Fibroblast of lung (primary cell): ENCODE measurements around the gene CLPTM1. TPM values are rescaled to one million over a fixed set of nuclear protein-coding genes. Genes with fewer than 3 reads are reported as not detected.

ENCODE experiments used
- DNase-seq, 2 donors: peaks; one replicate each; pipeline versions ENCODE4 v3.0.0 to v3.0.0-alpha.2; 2010; ENCODE audit warnings: low read depth in 2 of 2
- H2AFZ ChIP-seq: 2 replicates; pipeline ENCODE4 v1.5.1; 2012; ENCODE audit warnings: low read length, control low read depth, inconsistent platforms
- H3K27ac ChIP-seq: 2 replicates; pipeline ENCODE4 v1.5.1; 2011; ENCODE audit warnings: low read length, control low read depth; ENCODE audit not compliant: insufficient read depth
- H3K27me3 ChIP-seq: 2 replicates; pipeline ENCODE4 v1.5.1; 2011; ENCODE audit warnings: mild to moderate bottlenecking, low read length; ENCODE audit not compliant: control insufficient read depth, insufficient read depth
- H3K36me3 ChIP-seq: 2 replicates; pipeline ENCODE4 v1.5.1; 2011; ENCODE audit warnings: low read length; ENCODE audit not compliant: control insufficient read depth, insufficient read depth
- H3K4me1 ChIP-seq: 2 replicates; pipeline ENCODE4 v1.5.1; 2011; ENCODE audit warnings: low read length; ENCODE audit not compliant: control insufficient read depth, insufficient read depth; ENCODE audit errors: extremely low read depth
- H3K4me2 ChIP-seq: 2 replicates; pipeline ENCODE4 v1.5.1; 2011; ENCODE audit warnings: low read length, control low read depth; ENCODE audit not compliant: insufficient read depth; ENCODE audit errors: extremely low read depth
- H3K4me3 ChIP-seq, 4 experiments: fragments of 200-600 bp in 1 of 4; sonication (generic) in 1 of 4; replicated peaks in 1 of 4; 2 replicates each; pipeline ENCODE4 v1.5.1; 2011 to 2016; ENCODE audit warnings: low read length in 4 of 4, low read depth in 3 of 4, mild to moderate bottlenecking in 3 of 4, control low read depth in 2 of 4, inconsistent platforms in 1 of 4, mixed read lengths in 1 of 4; ENCODE audit not compliant: insufficient read depth in 1 of 4; ENCODE audit errors: control extremely low read depth in 1 of 4
- H3K79me2 ChIP-seq: 2 replicates; pipeline ENCODE4 v1.5.1; 2012; ENCODE audit warnings: mild to moderate bottlenecking, low read length, inconsistent platforms; ENCODE audit not compliant: control insufficient read depth, insufficient read depth
- H3K9ac ChIP-seq: 2 replicates; pipeline ENCODE4 v1.5.1; 2011; ENCODE audit warnings: mild to moderate bottlenecking, low read length, control low read depth; ENCODE audit not compliant: insufficient read depth
- H3K9me3 ChIP-seq: 2 replicates; pipeline ENCODE4 v1.5.1; 2012; ENCODE audit warnings: low read depth, low read length; ENCODE audit not compliant: control insufficient read depth, insufficient read depth
- H4K20me1 ChIP-seq: 2 replicates; pipeline ENCODE4 v1.5.1; 2011; ENCODE audit warnings: low read length; ENCODE audit not compliant: control insufficient read depth, insufficient read depth; ENCODE audit errors: extremely low read depth
- CTCF ChIP-seq, 2 donors: IDR thresholded peaks in 1 of 2; conservative IDR thresholded peaks in 1 of 2; 1 replicate in 1 of 2; 2 replicates in 1 of 2; pipeline ENCODE4 v1.5.1; 2011 to 2012; ENCODE audit warnings: low read length in 2 of 2, control low read depth in 1 of 2, inconsistent platforms in 1 of 2, low read depth in 1 of 2, mild to moderate bottlenecking in 1 of 2
- EZH2 ChIP-seq: IDR thresholded peaks from 2 replicates; pipeline ENCODE4 v1.5.1; 2012; ENCODE audit warnings: low read length, control low read depth, mild to moderate bottlenecking; ENCODE audit errors: missing control alignments
- polyA plus RNA-seq, 2 donors: library from polyadenylated mRNA; depleted of rRNA in 1 of 2; stranded (reverse) in 1 of 2; unstranded in 1 of 2; fragments of >200 nt; gene quantifications; 2 replicates each; pipeline ENCODE4 v1.2.1, GENCODE V29; 2011 to 2012; ENCODE audit warnings: missing spikeins in 1 of 2
- total RNA-seq: library from RNA; depleted of rRNA; stranded (reverse); fragments of >200 nt; gene quantifications from 2 replicates; pipeline ENCODE4 v1.2.1, GENCODE V29; 2014

The CLPTM1 gene
- total and polyA plus RNA-seq, 2 donors (not counting 1 experiment from before 2014, with no cell fraction given): 46.7 to 54.4 TPM

GRCh38 chr19:44975444-44975843, 20.3 kb downstream of the CLPTM1 start:
- H3K27me3 ChIP-seq: no peaks in the 10 kb centered on the region

GRCh38 chr19:44984005-44984404, 28.8 kb downstream of the CLPTM1 start:
- H3K4me1 ChIP-seq: no peaks in the 10 kb centered on the region
- peaks cover 18% of the 10 kb centered on the region for H3K36me3 ChIP-seq
- H3K27me3 ChIP-seq: no peaks in the 10 kb centered on the region
- no peaks in the 10 kb centered on the region for H4K20me1 ChIP-seq
- no peak overlapping the region for H3K9ac ChIP-seq
- no peaks in the 10 kb centered on the region for H3K9me3 ChIP-seq
- H3K79me2 ChIP-seq: no peaks in the 10 kb centered on the region
- H3K4me2 ChIP-seq: no peak overlapping the region
- no peak overlapping the region for H2AFZ ChIP-seq
- no peak overlapping the region for H3K27ac ChIP-seq
- no peak overlapping the region for H3K4me3 ChIP-seq
- TF ChIP-seq CTCF (conservative IDR thresholded peaks at IDR 0.05 in 1 of 2, IDR thresholded peaks at IDR 0.05 in 1 of 2; ENCODE audit: low read depth in 1 of 2, low read length in 2 of 2): no peak
- no peak for TF ChIP-seq EZH2
- DNase-seq: no peak

More at GRCh38 chr19:44975444-44975843, 20.3 kb downstream of the CLPTM1 start:
- no peak overlapping the region for H3K4me2 ChIP-seq
- H3K9ac ChIP-seq: no peak overlapping the region
- H3K36me3 ChIP-seq: peaks cover 29% of the 10 kb centered on the region
- H2AFZ ChIP-seq: no peak overlapping the region
- H4K20me1 ChIP-seq: no peaks in the 10 kb centered on the region
- no peaks in the 10 kb centered on the region for H3K9me3 ChIP-seq
- no peak overlapping the region for H3K4me3 ChIP-seq
- TF ChIP-seq EZH2 (no peak), CTCF (conservative IDR thresholded peaks at IDR 0.05 in 1 of 2, IDR thresholded peaks at IDR 0.05 in 1 of 2; ENCODE audit: low read depth in 1 of 2, low read length in 2 of 2) (no peak)
- DNase-seq: no peak
- no peaks in the 10 kb centered on the region for H3K79me2 ChIP-seq
- no peak overlapping the region for H3K27ac ChIP-seq
- H3K4me1 ChIP-seq: no peaks in the 10 kb centered on the region

DNA sequence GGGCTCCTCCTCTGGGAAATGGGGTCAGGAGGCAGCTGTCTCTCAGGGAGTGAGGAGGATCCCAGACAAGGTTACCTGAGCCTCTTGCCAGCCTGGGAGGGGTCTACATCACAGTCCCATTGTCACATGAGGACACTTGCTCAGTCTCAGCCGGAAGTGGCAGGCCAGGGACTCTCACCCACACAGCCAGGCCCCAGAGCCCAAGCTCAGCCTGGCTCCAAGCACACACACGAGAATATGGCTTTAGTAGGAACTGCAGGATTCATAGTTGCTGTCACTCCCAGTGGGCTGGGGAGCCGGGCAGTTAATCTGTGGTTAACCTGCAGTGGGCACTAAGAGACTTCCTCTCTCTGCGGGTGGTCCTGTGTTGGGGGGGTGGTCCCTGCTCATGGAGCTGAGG, 30.3 kb downstream of the CLPTM1 start:
- Histone ChIP-seq H3K9me3 (no peaks in the 10 kb centered on the region), H4K20me1 (no peaks in the 10 kb centered on the region), H3K9ac (no peak overlapping the region), H3K4me2 (no peak overlapping the region), H3K79me2 (no peaks in the 10 kb centered on the region), H3K27me3 (no peaks in the 10 kb centered on the region), H3K27ac (no peak overlapping the region), H3K36me3 (peaks cover 13% of the 10 kb centered on the region), H2AFZ (no peak overlapping the region), H3K4me1 (no peaks in the 10 kb centered on the region), H3K4me3 (no peak overlapping the region)
- DNase-seq: no peak
- no peak for TF ChIP-seq CTCF (conservative IDR thresholded peaks at IDR 0.05 in 1 of 2, IDR thresholded peaks at IDR 0.05 in 1 of 2; ENCODE audit: low read depth in 1 of 2, low read length in 2 of 2)
- no peak for TF ChIP-seq EZH2
